SK-N-SH treated with all-trans-retinoic acid at 6 μM for 48 hours (cell line): ENCODE data around the gene FZD2.
"Not testable (repeated sequence)": the region's sequence is repeated elsewhere in the genome, so short reads cannot be mapped to it uniquely, and the experiment has no call there.

ENCODE experiments used
- ATAC-seq: fragments of 200-7000 bp; cut with Tn5 transposase; 3 replicates; pipeline ENCODE4 v1.9.1; 2020; ENCODE audit warnings: mild to moderate bottlenecking, moderate library complexity
- ARNTL ChIP-seq: fragments of 450-650 bp; formaldehyde crosslinking; IDR thresholded peaks from 2 replicates; pipeline ENCODE4 v1.5.0; 2020; ENCODE audit warnings: low read depth, mild to moderate bottlenecking, moderate library complexity, borderline replicate concordance
- BACH2 ChIP-seq: fragments of 250-450 bp; sonication (Bioruptor Pico); IDR thresholded peaks from 2 replicates; pipeline ENCODE4 v1.9.0; 2021; ENCODE audit warnings: mild to moderate bottlenecking, borderline replicate concordance
- CSDC2 ChIP-seq: fragments of 250-450 bp; sonication (Bioruptor Pico); IDR thresholded peaks from 2 replicates; pipeline ENCODE4 v1.5.0; 2020; ENCODE audit warnings: mild to moderate bottlenecking, moderate library complexity
- ESRRG ChIP-seq: fragments of 250-450 bp; sonication (Bioruptor Pico); IDR thresholded peaks from 2 replicates; pipeline ENCODE4 v1.6.1; 2021; ENCODE audit warnings: mild to moderate bottlenecking
- GLIS3 ChIP-seq: fragments of 250-450 bp; sonication (Bioruptor Pico); IDR thresholded peaks from 2 replicates; pipeline ENCODE4 v1.5.0; 2020; ENCODE audit warnings: mild to moderate bottlenecking, moderate library complexity
- ISL1 ChIP-seq: fragments of 250-450 bp; sonication (Bioruptor Pico); IDR thresholded peaks from 2 replicates; pipeline ENCODE4 v2.1.2; 2022; ENCODE audit warnings: mild to moderate bottlenecking, moderate library complexity
- OSR1 ChIP-seq: fragments of 250-450 bp; sonication (Bioruptor Pico); IDR thresholded peaks from 2 replicates; pipeline ENCODE4 v1.8.0; 2022; ENCODE audit warnings: moderate library complexity, mild to moderate bottlenecking, inconsistent platforms
- PPARA ChIP-seq: fragments of 250-450 bp; sonication (Bioruptor Pico); IDR thresholded peaks from 2 replicates; pipeline ENCODE4 v1.5.0; 2020; ENCODE audit warnings: mild to moderate bottlenecking, borderline replicate concordance
- RARB ChIP-seq: fragments of 250-450 bp; sonication (Bioruptor Pico); IDR thresholded peaks from 2 replicates; pipeline ENCODE4 v1.8.0; 2021; ENCODE audit warnings: mild to moderate bottlenecking, moderate library complexity
- SNAI2 ChIP-seq: fragments of 250-450 bp; sonication (Bioruptor Pico); IDR thresholded peaks from 2 replicates; pipeline ENCODE4 v1.5.0; 2020; ENCODE audit warnings: mild to moderate bottlenecking, moderate library complexity
- TCF4 ChIP-seq: fragments of 250-450 bp; sonication (Bioruptor Pico); IDR thresholded peaks from 2 replicates; pipeline ENCODE4 v1.8.0; 2021; ENCODE audit warnings: mild to moderate bottlenecking, moderate library complexity, borderline replicate concordance
- TOX ChIP-seq: fragments of 250-450 bp; sonication (Bioruptor Pico); IDR thresholded peaks from 2 replicates; pipeline ENCODE4 v1.8.0; 2021; ENCODE audit warnings: mild to moderate bottlenecking, moderate library complexity, borderline replicate concordance
- ZC3H10 ChIP-seq: fragments of 250-450 bp; sonication (Bioruptor Pico); IDR thresholded peaks from 2 replicates; pipeline ENCODE4 v1.5.1; 2021; ENCODE audit warnings: mild to moderate bottlenecking, moderate library complexity
- ZFP3 ChIP-seq: fragments of 250-450 bp; sonication (Bioruptor Pico); IDR thresholded peaks from 2 replicates; pipeline ENCODE4 v1.5.0; 2020; ENCODE audit warnings: mild to moderate bottlenecking, moderate library complexity
- ZNF565 ChIP-seq: fragments of 450-650 bp; formaldehyde crosslinking; conservative IDR thresholded peaks from 2 replicates; pipeline ENCODE4 v1.5.0; 2020; ENCODE audit warnings: low read depth, mild to moderate bottlenecking, moderate library complexity
- ZNF70 ChIP-seq: fragments of 450-650 bp; formaldehyde crosslinking; IDR thresholded peaks from 2 replicates; pipeline ENCODE4 v1.5.0; 2020; ENCODE audit warnings: mild to moderate bottlenecking, moderate library complexity
- ZNF8 ChIP-seq: fragments of 450-650 bp; formaldehyde crosslinking; IDR thresholded peaks from 2 replicates; pipeline ENCODE4 v1.5.0; 2020; ENCODE audit warnings: mild to moderate bottlenecking, moderate library complexity
- TF ChIP-seq, protein P1 (sequence below): fragments of 250-450 bp; sonication (Bioruptor Pico); IDR thresholded peaks from 2 replicates; pipeline ENCODE4 v1.5.1; 2020; ENCODE audit warnings: low read depth, mild to moderate bottlenecking, moderate library complexity
- TF ChIP-seq, protein P2 (sequence below): fragments of 250-450 bp; sonication (Bioruptor Pico); IDR thresholded peaks from 2 replicates; pipeline ENCODE4 v1.5.0; 2020; ENCODE audit warnings: mild to moderate bottlenecking, moderate library complexity
- TF ChIP-seq, protein P3 (sequence below): fragments of 250-450 bp; sonication (Bioruptor Pico); IDR thresholded peaks from 2 replicates; pipeline ENCODE4 v1.8.0; 2021; ENCODE audit warnings: low read depth, mild to moderate bottlenecking, moderate library complexity, borderline replicate concordance
- TF ChIP-seq, protein P4 (sequence below): fragments of 250-450 bp; sonication (Bioruptor Pico); IDR thresholded peaks from 2 replicates; pipeline ENCODE4 v1.5.1; 2021; ENCODE audit warnings: mild to moderate bottlenecking, moderate library complexity

Gene FZD2

DNA sequence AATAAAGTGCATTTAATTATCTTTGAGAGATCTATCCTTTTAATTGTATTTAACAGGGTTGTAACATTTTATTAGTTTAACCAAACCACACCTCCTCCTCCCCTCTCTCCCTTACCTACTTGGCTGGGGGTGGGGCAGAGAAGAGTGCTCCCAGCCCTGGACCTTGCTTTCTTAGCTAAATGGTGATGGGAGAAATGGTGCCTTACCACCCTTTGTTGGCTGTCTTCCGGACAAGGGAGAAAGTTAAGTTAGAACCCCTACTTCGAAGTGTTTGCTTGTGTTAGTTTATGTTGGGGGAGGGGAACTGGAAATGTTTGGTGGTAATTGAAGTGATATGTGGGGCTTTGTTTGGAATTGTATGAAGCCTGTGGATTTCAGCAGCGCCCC is 3.9 kb downstream of the FZD2 start:
- TF ChIP-seq ZNF565 (CRISPR knock-in tag) (no peak), TCF4 (no peak), SNAI2 (CRISPR knock-in tag) (no peak), OSR1 (CRISPR knock-in tag) (no peak), ARNTL (CRISPR knock-in tag) (no peak), ISL1 (CRISPR knock-in tag) (no peak), TOX (CRISPR knock-in tag) (no peak), RARB (no peak), CSDC2 (CRISPR knock-in tag) (no peak)
- TF ChIP-seq, protein P1, sequence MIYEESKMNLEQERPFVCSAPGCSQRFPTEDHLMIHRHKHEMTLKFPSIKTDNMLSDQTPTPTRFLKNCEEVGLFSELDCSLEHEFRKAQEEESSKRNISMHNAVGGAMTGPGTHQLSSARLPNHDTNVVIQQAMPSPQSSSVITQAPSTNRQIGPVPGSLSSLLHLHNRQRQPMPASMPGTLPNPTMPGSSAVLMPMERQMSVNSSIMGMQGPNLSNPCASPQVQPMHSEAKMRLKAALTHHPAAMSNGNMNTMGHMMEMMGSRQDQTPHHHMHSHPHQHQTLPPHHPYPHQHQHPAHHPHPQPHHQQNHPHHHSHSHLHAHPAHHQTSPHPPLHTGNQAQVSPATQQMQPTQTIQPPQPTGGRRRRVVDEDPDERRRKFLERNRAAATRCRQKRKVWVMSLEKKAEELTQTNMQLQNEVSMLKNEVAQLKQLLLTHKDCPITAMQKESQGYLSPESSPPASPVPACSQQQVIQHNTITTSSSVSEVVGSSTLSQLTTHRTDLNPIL (CRISPR knock-in tag) = no peak
- no peak for ATAC-seq

DNA sequence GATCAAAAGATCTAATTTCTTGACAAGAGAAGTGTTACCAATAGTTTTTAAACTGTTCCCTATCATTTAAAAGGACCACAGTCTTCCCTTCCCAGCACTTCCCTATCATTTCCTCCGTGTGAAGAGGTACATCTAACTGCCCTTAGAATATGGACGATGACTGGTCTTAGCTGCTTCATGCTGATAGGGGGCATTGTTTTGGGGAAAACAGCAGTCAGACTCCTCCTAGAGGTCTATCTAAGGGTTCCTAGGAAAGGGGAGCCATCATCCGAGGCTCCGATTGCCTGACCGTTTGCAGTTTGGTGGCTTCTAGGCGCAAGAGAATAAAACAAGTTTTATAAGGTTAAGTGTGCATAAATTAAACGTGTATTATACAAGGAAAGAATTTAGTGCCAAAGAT is 7.1 kb downstream of the FZD2 start:
- TF ChIP-seq GLIS3 = no peak
- no peak for TF ChIP-seq BACH2 (CRISPR knock-in tag)
- no peak for TF ChIP-seq RARB
- no peak for TF ChIP-seq ARNTL (CRISPR knock-in tag)
- no peak for ATAC-seq

DNA sequence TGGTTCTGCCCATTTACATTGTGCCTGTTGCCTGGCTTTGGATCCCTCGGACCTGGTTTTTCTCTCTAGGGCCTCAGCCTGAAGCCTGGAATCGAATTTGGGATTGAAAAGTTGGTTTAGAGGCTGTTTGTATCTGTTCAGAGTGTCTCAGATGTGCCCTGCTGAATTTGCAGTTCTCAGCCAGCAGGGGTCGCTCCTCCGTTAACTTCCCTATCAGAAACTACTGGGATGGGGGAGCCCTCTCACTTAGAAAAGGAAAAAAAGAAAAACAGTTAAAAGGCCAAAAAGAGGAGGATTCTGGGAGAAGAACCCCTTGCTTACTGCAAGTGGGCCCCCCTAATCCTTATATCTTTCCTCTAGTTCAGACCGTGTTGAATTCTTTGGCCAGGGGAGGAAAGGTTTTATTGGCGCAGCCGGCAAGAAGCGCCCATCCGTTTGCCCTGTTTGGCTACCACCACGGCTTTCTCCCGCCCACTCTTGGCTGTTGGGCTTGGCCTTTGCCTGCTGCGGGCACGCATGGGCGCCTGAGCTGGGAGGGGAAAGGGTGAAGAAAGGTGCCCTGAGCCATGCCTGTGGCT is 8.7 kb downstream of the FZD2 start:
- TF ChIP-seq ESRRG (CRISPR knock-in tag) (no peak), ISL1 (CRISPR knock-in tag) (no peak), TOX (CRISPR knock-in tag) (no peak), RARB (no peak), ZFP3 (no peak), SNAI2 (CRISPR knock-in tag) (no peak), CSDC2 (CRISPR knock-in tag) (no peak), ZNF565 (CRISPR knock-in tag) (no peak), OSR1 (CRISPR knock-in tag) (no peak), ZNF8 (CRISPR knock-in tag) (no peak), GLIS3 (no peak), BACH2 (CRISPR knock-in tag) (no peak)
- TF ChIP-seq, protein P2, sequence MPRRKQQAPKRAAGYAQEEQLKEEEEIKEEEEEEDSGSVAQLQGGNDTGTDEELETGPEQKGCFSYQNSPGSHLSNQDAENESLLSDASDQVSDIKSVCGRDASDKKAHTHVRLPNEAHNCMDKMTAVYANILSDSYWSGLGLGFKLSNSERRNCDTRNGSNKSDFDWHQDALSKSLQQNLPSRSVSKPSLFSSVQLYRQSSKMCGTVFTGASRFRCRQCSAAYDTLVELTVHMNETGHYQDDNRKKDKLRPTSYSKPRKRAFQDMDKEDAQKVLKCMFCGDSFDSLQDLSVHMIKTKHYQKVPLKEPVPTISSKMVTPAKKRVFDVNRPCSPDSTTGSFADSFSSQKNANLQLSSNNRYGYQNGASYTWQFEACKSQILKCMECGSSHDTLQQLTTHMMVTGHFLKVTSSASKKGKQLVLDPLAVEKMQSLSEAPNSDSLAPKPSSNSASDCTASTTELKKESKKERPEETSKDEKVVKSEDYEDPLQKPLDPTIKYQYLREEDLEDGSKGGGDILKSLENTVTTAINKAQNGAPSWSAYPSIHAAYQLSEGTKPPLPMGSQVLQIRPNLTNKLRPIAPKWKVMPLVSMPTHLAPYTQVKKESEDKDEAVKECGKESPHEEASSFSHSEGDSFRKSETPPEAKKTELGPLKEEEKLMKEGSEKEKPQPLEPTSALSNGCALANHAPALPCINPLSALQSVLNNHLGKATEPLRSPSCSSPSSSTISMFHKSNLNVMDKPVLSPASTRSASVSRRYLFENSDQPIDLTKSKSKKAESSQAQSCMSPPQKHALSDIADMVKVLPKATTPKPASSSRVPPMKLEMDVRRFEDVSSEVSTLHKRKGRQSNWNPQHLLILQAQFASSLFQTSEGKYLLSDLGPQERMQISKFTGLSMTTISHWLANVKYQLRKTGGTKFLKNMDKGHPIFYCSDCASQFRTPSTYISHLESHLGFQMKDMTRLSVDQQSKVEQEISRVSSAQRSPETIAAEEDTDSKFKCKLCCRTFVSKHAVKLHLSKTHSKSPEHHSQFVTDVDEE (CRISPR knock-in tag) = no peak
- TF ChIP-seq, protein P3, sequence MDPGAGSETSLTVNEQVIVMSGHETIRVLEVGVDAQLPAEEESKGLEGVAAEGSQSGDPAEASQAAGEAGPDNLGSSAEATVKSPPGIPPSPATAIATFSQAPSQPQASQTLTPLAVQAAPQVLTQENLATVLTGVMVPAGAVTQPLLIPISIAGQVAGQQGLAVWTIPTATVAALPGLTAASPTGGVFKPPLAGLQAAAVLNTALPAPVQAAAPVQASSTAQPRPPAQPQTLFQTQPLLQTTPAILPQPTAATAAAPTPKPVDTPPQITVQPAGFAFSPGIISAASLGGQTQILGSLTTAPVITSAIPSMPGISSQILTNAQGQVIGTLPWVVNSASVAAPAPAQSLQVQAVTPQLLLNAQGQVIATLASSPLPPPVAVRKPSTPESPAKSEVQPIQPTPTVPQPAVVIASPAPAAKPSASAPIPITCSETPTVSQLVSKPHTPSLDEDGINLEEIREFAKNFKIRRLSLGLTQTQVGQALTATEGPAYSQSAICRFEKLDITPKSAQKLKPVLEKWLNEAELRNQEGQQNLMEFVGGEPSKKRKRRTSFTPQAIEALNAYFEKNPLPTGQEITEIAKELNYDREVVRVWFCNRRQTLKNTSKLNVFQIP (CRISPR knock-in tag) = no peak
- no peak for ATAC-seq

DNA sequence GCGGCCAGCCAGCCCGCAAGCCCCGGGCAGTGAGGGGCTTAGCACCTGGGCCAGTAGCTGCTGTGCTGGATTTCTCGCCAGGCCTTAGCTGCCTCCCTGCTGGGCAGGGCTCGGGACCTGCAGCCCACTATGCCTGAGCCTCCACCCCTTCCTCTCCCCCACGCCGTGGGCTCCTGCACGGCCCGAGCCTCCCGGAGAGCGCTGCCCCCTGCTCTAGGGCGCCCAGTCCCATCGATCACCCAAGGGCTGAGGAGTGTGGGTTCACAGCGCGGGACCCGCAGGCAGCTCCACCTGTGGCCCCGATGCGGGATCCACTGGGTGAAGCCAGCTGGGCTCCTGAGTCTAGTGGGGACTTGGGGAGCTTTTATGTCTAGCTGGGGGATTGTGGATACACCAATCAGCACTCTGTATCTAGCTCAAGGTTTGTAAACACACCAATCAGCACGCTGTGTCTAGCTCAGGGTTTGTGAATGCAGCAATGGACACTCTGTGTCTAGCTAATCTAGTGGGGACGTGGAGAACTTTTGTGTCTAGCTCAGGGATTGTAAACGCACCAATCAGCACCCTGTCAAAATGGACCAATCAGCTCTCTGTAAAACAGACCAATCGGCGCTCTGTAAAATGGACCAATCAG is 11.1 kb downstream of the FZD2 start:
- not testable (repeated sequence) for ATAC-seq

DNA sequence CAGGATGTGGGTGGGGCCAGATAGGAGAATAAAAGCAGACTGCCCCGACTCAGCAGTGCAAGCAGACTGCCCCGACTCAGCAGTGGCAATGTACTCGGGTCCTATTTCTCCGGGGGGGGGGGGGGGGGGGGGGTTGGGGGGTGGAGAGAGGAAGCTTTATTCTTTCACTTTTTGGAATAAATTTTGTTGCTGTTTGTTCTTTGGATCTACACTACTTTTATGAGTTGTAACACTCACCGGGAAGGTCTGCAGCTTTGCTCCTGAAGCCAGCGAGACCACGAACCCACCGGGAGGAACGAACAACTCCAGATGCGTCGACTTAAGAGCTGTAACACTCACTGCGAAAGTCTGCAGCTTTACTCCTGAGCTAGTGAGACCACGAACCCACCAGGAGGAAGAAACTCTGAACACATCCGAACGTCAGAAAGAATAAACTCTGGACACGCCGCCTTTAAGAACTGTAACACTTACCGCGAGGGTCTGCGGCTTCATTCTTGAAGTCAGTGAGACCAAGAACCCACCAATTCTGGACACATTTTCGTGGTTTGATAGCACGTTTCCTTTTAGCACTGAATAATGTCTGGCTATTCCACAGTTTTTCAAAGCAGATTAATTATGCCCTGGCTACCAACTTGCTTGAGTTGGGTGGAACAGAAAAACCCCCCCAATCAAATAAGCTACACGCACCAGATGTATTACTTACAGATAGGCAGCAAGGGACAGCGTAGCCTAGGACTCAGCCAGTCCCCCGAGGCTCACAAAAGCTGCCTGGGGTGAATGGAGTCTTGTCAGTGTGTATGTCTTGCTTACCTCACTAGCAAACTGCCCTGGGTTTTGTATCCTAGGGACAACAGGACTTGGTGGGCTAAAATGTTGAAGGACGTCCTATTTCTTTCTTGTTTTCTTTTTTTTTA is 11.9 kb downstream of the FZD2 start:
- ATAC-seq = peak; percentile 83
- TF ChIP-seq, protein P1 (CRISPR knock-in tag) = no peak
- no peak for TF ChIP-seq BACH2 (CRISPR knock-in tag)
- TF ChIP-seq ARNTL (CRISPR knock-in tag) = no peak
- TF ChIP-seq ZFP3 = no peak
- TF ChIP-seq ZNF70 (CRISPR knock-in tag) = no peak
- TF ChIP-seq ISL1 (CRISPR knock-in tag) = no peak
- TF ChIP-seq, protein P3 (CRISPR knock-in tag) = no peak
- no peak for TF ChIP-seq ZC3H10 (CRISPR knock-in tag)
- TF ChIP-seq, protein P4, sequence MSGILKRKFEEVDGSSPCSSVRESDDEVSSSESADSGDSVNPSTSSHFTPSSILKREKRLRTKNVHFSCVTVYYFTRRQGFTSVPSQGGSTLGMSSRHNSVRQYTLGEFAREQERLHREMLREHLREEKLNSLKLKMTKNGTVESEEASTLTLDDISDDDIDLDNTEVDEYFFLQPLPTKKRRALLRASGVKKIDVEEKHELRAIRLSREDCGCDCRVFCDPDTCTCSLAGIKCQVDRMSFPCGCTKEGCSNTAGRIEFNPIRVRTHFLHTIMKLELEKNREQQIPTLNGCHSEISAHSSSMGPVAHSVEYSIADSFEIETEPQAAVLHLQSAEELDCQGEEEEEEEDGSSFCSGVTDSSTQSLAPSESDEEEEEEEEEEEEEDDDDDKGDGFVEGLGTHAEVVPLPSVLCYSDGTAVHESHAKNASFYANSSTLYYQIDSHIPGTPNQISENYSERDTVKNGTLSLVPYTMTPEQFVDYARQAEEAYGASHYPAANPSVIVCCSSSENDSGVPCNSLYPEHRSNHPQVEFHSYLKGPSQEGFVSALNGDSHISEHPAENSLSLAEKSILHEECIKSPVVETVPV (CRISPR knock-in tag) = no peak
- TF ChIP-seq PPARA (CRISPR knock-in tag) = no peak
- TF ChIP-seq ZNF565 (CRISPR knock-in tag) = no peak
- TF ChIP-seq TCF4 = no peak
- no peak for TF ChIP-seq SNAI2 (CRISPR knock-in tag)
